ENCODE results near the gene SLC35G2.
"Not testable (repeated sequence)": the region's sequence is repeated elsewhere in the genome, so short reads cannot be mapped to it uniquely, and the experiment has no call there.

SLC35G2 gene

DNA sequence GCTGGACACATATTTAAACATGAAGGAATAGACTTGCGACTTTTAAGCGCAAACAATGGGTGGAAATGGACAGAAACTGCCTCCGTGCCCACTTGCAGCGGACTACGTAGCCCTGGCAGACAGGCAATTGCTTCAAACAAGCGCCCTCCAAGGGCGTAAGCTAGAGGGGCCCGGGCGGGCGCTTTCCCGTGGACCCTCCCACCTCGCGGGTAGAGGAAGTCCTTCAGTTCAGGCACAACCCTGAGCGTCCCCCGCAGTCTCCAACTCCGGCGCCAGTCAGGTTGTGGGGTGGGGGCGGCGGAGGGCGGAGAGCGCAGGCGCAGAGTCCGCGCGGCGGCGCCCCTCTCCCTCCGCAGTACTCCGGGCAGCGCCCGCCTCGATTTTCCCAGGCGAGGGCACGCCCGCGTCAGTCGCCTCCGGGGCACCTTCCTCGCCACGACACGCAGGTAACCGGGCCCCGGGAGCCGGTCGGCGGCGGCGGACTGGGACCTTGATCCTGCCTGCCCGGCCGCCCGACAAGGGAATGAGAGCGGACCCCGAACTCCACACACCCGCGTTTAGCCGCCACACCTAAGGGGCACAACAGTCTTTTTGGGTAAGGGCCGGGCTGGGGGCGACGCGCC lies at the start of gene SLC35G2:
SLC35G2 (plus strand) TSS at position 358 of the 623 bp plus-strand sequence. CDS start 35,335 bp downstream, outside the sequence.
- peak; percentile 2 for DNase-seq (ENCODE audit: low spot score)

DNA sequence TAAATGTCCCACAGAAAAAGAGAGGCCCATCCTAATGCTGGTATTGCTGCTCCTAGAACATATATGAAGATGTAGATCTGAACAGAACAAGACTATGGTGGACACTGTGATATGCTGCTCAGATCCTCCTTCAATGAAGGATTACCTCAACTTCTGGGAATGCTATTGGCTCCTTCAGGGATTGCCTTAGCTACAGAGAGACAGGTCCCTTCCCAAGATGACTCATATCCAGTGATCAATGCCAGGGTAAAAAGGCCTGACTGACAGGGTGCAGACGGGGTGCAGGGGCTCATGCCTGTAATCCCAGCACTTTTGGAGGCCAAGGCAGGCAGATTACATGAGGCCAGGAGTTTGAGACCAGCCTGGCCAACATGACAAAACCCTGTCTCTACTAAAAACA lies 46.2 kb upstream of the SLC35G2 start:
- no peak for DNase-seq (ENCODE audit: low spot score)

DNA sequence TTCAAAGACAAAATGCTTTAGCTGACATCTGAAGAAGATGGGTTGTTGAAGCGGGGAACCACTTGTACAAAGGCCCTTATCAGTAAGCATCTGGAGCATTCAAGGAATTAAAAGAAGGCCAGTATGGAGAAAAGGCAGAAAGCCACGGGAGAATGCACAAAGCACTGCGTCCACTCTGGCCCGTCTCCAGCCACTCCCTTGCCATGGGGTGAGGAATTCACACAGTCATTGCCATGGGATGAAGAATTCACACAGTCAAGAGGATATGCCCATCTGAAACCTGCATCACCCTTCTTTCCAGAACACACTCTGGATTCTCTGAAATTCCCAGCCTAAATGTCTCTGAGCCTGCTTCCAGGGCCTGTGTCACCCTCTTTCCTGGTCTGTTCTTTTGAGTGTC lies 40.1 kb upstream of the SLC35G2 start:
- DNase-seq (ENCODE audit: low spot score), result no peak

DNA sequence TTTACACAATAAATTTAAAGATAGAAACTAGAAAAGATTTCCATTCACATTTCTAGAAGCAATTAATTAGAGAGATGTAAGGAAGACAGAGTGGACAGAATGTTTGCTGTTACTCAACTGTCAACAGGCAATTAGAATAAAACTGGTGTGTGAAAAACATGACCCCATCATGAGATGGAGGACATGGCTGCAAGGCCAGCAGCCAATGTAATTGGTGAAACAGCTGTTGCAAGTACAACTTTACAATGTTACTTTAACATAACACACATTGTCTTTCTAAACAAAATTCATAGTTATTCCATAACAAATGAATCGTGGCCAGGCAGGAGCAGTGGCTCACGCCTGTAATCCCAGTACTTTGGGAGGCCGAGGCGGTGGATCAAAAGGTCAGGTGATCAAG lies 38.2 kb upstream of the SLC35G2 start:
- no peak for DNase-seq (ENCODE audit: low spot score)

DNA sequence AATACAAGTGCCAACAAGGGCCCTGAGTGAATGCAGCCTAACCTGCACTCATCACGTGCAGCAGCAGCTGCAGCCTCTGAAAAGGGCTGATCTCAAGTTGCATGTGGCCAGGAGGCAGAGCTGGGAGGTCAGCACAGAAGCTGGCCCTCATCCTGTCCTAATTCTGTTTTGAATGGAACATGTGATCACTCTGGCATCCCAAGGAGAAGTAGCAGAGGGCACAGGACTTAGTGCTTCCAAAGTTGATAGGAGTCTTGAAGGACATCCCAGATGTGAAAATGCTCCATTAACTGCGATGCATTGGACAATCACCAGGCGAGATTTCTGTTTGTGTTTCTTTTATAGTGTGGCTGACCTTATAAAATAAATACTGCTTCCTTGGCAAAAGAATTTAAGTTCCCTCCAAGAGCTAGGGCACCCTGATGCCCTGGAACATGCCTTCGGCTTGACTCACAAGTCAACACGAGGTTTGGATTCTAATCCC lies 35.2 kb upstream of the SLC35G2 start:
- DNase-seq (ENCODE audit: low spot score), result no peak

GRCh38 chr3:136787349-136787748 lies 31.6 kb upstream of the SLC35G2 start:
- DNase-seq (ENCODE audit: low spot score), result peak; percentile 13

DNA sequence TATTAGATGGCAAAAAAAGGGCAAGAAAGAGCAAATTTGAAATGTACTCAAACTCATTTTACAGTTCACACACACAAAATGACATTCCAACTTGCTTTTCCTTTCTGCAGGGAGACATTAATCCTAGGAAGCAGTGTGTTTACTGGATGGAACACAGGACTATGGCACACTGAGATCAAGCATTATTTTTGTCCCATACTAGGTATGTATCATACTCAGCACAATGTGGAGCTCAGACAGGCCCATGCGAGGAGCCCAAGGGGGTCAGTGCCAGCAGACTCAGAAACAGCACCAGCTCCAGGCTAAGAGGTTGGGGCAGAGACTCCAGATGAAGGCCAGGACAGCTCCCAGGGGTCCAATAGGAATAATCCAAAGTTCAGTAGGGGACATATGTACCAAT lies 30.8 kb upstream of the SLC35G2 start:
- DNase-seq (ENCODE audit: low spot score), result no peak

DNA sequence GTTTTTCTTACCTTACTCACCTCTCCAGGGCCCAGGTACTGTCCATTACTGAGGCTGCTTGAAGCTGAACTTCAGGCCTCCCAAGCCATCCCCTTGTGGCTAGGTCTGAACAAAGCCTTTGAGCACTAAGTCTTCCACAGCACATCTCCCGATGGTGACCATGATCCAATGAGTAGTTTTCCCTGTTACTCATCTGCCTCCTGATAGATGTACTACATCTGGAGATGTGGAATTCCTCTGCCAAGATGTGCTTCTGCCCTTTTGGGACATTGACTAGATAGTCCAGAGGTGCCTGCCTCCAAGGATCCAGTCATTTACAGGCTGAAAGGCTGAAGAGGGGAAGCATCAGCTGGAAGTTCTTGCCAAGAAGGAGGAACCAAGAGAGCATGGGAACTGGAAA lies 28.9 kb upstream of the SLC35G2 start:
- DNase-seq (ENCODE audit: low spot score), result no peak

DNA sequence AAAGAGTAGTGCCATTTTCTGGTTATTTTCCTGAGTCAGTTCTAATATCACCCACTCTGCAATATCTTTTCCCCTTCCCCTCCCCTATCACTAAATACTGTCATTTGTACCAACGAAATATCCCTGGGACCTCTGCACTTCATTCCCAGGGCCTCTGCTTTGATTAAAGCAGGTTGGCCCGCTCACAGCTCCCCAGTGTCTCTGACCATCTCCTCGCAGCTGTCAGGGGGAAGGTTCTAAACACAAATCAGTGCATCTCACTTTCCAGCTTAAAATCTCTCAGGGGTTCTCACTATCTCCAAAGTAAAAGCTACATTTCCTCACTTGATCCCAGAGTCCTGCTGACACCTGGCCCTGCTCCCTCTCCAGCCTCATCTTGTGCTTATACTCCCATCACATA lies 28.1 kb upstream of the SLC35G2 start:
- DNase-seq (ENCODE audit: low spot score), result no peak

- no peak for DNase-seq (ENCODE audit: low spot score)
Observed at GRCh38 chr3:136792556-136793330, 26.2 kb upstream of the SLC35G2 start.

DNA sequence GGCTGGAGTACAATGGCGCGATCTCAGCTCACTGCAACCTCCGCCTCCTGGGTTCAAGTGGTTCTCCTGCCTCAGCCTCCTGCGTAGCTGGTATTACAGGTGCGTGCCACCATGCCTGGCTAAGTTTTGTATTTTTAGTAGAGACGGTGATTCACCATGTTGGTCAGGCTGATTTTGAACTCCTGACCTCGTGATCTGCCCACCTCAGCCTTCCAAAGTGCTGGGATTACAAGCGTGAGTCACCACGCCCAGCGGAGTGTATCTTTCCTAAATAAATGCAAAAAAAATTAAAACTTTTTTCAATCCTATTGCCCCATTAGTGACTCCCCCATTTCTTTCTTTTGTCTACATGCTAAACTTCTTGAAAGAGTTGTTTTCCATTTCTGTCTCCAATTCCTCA lies 17.8 kb upstream of the SLC35G2 start:
- DNase-seq (ENCODE audit: low spot score), result not testable (repeated sequence)

DNA sequence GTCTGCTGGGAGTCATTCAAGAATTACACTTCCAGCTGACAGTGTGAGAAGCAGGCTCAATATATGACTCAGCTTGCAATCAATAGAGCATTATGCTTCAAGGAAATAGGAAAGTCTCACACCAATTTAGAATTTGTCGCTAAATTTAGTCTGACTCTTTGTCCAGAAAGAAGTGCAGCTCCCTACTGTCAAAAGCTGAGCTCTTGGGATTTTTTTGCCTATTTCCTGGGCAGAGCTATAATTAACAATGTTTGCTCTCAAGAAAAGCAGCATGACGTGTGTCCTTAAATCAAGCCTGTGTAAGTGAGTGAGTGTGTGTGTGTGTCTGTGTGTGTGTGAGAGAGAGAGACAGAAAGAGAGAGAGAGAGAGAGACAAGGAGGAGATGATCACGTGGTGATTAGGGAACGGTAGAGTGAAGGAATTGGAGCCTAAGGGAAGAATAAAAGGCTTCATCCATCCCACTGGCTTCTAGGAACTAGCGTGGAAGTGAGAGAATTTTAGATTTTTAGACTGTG lies 16.4 kb upstream of the SLC35G2 start:
- no peak for DNase-seq (ENCODE audit: low spot score)

DNA sequence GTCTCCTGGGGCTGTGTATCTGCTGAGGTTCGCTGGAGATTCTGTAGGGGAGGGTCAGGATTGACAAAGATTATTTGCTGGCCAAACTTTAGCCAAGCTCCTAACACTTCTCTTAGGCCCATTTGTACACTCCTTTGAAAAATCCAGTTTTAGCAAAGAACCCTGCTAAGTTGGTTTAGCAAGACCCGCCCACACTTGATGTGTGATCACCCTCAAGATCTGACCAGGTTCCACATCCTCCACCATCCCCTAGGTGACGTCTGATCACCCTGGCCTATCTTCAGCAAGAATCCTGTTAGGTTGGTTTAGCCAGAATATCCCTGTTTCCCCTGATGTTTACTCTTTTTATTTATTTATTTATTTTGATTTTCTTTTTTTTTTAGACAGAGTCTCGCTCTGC lies 14.8 kb upstream of the SLC35G2 start:
- no peak for DNase-seq (ENCODE audit: low spot score)

- DNase-seq (ENCODE audit: low spot score), result no peak
Observed at GRCh38 chr3:136804813-136805212, 14.1 kb upstream of the SLC35G2 start.

- DNase-seq (ENCODE audit: low spot score), result no peak
Observed at GRCh38 chr3:136805795-136806194, 13.1 kb upstream of the SLC35G2 start.

DNA sequence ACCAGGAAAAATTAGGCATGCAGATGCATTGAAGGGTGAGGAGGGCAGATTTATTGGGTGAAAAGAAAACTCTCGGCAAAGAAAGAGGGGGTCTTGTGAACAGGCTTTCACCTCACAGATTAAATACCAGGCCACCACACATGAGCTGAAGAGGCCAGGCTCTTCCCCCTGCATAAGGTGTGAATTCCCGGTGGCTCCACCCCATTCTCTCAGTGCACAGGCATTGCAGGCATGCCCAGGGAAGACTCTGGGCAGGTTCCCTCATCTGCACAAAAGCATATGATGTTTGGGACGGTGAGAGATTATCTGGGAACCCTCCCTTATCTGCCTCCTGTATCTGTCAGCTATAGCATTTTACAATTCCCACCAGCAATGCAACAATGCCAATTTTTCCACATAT lies 7.2 kb upstream of the SLC35G2 start:
- no peak for DNase-seq (ENCODE audit: low spot score)

DNA sequence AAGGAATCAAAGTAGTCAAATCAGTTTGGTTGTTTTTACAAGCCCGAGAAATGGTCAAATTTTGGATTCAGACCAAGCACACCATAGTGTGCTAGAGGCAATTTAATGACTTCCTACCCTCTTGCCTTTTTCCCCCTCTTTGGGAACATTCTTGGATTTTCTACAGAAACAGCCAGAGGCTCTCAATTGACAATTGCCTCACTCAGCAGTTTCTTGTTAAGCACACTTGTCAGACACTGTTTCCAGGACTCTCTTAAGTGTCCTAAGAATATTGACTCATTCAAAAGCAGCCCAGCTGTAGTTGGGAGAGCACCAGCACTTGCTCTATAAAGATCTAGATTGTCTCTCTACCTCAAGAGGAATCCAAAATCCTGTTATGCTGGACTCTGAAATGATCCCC lies 1.5 kb upstream of the SLC35G2 start:
- DNase-seq (ENCODE audit: low spot score), result no peak

DNA sequence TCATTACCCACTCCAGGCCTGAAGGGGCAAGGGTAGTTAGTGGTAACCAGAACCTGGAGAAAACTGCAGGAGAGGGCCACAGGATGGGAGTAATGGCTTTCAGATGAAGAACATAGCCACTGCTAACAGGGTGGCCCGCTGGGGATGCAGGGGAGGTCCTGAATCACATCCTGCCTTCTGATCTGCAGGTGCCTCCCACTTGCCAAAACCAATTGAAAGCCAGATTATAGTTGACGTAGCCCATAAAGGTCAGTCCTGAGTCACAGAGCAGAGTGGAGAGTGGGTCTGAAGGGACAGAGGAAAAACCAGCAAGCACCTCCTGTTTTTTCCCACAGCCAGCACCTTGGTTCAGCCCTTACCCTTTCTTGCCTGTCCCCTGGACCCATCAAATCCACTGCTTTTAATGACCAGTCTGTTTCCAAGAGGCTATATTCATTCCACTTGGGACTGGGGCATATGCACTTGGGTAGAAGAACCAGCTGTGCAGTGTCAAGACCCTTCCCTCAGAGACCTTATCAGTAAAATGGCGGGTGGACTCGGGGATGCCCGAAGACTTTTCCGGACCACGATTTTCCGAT lies 646 bp upstream of the SLC35G2 start:
- DNase-seq (ENCODE audit: low spot score), result peak; percentile 6

- no peak for DNase-seq (ENCODE audit: low spot score)
Observed at GRCh38 chr3:136819392-136819730, 435 bp downstream of the SLC35G2 start.

DNA sequence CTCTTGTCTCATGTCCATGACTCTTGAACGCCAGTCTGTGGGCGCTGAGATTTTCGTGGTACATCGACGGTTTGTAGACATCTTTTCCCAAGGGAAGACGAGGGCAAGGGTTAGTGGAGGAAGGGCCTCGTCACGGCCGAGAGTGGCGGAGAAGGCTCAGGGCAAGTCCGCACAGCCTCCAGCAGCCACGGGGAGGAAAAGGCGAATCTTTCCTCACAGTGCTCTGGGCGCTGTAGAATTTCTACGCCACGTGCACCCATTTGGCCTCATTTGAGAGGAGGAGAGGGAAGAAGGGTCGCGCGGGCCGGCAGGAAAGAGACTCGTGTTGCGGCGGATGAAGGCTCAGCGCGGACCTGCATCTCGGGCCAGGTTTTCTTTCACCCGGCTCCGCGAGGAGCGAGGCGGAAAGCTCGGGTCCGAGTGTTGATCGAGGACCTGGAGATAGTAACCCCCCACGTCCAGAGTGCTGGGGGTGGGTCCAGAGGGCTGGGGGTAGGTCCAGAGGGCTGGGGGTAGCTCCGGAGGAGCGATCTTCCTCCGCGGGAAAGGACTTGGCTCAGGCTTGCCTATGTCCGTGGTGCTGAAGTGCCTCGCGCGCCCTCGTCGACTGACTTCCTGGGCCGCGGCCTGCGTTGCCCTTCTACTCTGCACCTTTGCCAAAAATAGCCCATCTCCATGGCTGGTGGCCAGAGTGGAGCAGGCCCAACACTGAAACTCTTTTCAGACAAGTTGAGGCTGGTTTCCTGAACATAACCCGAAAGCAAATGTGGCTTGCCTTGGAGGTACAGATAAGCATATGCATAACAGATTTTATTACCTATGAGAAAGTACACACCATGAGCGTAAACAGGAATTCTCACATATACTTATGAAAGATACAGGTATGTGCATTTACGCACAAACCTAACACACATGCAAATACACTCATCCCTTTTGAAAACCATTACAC lies 1.1 kb downstream of the SLC35G2 start:
- DNase-seq (ENCODE audit: low spot score), result peak; percentile 14

DNA sequence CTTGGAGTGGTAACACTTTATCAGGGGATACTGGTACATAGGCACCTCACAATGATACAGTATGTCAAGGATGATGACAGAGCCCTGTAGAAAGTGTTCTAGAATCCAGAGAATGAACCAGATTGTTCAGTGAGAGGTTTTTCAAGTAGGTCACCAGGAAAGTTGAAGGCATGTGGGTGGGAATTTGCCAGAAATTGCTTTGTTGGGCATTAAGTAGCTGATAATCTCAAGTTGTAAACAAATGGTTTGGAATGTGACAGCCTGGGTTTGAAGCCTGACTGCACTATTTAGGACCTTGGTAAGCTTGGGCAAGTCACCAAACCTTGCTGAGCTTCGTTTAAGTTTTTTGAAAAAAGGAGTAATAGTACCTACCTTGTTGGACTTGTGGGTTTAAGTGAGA lies 12.5 kb downstream of the SLC35G2 start:
- no peak for DNase-seq (ENCODE audit: low spot score)

All from CD4-positive, alpha-beta T cell treated with Interleukin-6 at 100 ng/mL for 8 hours (primary cell).